A673 (cell line): Measurements from ENCODE around the gene FMC1.

Experiments used
- EZH2 ChIP-seq: fragments of 200-600 bp; sonication (generic); IDR thresholded peaks from 2 replicates; pipeline ENCODE4 v1.6.1; 2017; ENCODE audit warnings: borderline replicate concordance, low read depth, mild to moderate bottlenecking, mixed read lengths, antibody characterized with exemption, low read length; ENCODE audit not compliant: poor library complexity, severe bottlenecking
- TF ChIP-seq, protein P1 (sequence below): fragments of 300-800, 200-600 bp; sonication (generic); conservative IDR thresholded peaks from 2 replicates; pipeline ENCODE4 v1.5.1; 2017; ENCODE audit warnings: low read depth, mild to moderate bottlenecking, antibody characterized with exemption, low read length, moderate library complexity, mixed read lengths

- TF ChIP-seq, protein P1, sequence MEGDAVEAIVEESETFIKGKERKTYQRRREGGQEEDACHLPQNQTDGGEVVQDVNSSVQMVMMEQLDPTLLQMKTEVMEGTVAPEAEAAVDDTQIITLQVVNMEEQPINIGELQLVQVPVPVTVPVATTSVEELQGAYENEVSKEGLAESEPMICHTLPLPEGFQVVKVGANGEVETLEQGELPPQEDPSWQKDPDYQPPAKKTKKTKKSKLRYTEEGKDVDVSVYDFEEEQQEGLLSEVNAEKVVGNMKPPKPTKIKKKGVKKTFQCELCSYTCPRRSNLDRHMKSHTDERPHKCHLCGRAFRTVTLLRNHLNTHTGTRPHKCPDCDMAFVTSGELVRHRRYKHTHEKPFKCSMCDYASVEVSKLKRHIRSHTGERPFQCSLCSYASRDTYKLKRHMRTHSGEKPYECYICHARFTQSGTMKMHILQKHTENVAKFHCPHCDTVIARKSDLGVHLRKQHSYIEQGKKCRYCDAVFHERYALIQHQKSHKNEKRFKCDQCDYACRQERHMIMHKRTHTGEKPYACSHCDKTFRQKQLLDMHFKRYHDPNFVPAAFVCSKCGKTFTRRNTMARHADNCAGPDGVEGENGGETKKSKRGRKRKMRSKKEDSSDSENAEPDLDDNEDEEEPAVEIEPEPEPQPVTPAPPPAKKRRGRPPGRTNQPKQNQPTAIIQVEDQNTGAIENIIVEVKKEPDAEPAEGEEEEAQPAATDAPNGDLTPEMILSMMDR, result no peak
- no peak for TF ChIP-seq EZH2
Measured at GRCh38 chr7:139370301-139370942, 29.3 kb downstream of the FMC1 start.
